GM04503 (cell line): Measurements from ENCODE around the gene HYAL2.

ENCODE experiments used
- DNase-seq: peaks from one replicate; pipeline ENCODE4 v3.0.0-alpha.2; 2012; ENCODE audit warnings: low read depth

HYAL2 gene

DNA sequence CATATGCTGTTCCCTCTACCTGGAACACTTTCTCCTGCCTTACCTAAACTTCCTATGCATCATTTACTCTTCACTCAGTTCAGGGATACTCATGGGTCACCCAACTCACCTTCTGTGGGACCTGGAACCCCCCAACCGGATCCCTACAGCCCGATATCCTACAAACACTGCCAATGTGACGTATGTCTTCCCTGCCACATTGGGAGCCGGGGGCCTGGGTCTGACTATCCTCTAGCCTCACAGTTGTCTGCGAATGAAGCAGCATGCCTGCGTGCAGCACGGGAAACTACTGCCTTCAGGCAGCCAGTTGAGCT, 27.6 kb upstream of the HYAL2 start:
- no peak for DNase-seq

DNA sequence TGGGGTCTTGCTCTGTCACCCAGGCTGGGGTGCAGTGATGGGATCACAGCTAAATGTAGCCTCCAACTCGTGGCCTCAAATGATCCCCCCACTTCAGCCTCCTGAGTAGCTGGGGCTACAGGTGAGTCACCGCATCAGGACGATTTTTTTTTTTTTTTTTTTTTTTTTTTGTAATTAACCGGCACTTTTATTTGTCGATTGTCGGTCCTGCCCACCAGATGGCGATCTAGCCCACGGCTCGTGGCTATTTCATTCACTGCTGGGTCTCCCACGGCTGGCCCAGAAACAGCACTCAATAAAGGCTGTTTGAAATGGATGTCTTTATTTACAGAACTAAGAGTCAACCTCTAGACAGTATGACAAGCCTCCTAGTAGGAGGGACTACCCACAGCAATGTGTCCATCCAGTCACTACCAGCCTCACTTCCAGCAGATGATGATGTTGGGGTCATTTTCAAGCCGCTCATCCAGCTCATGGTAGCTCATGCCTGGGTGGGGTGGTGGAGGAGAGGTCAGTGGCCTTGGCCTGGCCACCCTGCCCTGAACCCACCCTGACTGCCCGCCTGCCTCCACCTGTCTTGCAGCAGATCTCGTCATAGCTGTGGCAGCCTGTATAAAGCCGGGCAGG, 24.8 kb upstream of the HYAL2 start:
- DNase-seq: no peak

DNA sequence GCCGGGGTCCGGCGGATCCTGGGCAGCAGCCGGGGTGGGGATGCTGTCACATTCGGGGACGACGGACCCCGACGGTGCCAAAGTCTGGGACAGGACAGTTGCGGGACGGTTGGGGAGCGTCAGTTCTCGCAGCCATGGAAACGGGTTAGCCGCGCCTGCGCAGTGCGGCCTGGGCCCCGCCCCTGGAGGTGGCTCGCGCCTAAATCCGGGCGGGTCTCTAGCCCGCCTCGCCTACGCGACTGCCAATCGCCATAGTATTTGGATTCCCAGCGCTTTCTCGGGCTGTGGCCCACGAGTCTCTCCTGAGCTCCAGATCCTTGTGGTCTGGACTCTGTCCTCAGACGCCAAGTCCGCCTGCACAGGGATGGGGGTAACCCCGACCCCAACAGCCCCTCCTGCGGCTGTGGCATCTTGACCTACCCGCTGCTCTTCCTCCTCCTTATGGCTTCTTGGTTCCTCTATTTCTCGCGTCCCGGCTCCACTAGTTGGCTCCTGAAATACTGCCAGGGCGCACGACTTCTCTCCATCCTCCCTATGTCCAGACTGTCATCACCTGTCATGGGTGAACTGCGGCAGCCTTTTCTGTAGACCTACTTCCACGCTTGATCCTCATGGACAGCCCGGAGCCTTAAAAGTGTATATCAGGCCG, 23.2 kb upstream of the HYAL2 start, which contains the start of gene ZMYND10:
ZMYND10 (minus strand) TSS at position 147 of the 649 bp plus-strand sequence. CDS start 153 bp downstream, outside the sequence.
- DNase-seq: no peak

DNA sequence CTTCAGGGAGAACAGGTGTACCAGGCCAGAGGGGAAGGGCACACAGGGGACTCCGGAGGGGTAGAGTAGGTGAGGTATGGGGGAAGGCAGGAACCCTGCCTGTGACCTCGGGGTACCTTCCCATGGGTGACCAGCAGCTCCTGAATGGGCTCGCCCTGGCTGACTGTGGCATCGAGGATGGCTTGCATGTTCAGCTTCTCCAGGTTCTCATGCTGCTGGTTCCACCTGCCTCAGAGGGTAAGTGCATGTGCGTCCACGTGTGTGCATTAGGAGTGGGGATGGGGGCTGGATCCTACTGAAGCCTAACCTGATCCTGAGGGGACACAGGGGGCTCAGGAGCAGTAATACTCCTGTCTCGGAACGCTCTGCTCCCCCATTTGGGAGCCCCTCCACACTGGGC, 22.5 kb upstream of the HYAL2 start:
- DNase-seq: no peak

DNA sequence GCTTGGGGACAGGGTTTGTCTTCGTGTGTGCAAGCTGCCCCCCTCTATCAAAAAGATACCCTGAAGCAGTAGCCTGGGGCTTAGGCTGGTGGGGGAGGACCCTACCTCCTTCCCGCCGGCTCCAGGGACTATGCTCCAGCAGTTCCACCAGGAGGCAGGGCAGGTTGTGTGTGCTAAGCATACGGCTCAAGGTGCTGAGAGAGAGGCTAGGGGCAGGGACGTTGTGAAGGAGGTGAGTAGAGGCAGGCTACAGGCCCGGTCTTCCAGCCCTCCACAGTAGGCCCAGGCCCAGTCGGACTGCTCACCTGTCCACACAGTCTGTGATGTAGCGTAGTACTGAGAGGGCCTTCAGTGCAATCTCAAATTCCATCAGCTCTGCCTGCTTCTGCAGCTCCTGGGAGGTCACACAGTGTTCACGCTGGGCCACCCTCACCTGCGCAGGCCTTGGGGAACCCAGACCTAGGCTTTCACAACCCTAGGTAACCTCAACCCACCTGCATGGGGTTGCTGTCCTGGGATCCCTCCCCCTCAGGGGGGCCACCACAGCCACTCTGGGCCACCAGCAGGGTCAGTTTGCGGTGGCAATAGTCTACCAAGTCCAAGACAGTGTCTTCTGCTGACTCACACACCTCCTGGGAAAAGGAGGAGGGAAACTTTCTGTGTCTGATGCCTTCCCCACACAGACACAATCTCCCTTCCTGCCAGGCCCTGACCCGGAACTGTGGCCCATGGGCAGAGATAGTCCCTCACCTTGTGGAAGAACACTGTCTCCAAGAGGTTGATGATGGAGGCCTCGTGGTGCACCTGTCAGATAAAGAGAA, 20.5 kb upstream of the HYAL2 start:
- no peak for DNase-seq

DNA sequence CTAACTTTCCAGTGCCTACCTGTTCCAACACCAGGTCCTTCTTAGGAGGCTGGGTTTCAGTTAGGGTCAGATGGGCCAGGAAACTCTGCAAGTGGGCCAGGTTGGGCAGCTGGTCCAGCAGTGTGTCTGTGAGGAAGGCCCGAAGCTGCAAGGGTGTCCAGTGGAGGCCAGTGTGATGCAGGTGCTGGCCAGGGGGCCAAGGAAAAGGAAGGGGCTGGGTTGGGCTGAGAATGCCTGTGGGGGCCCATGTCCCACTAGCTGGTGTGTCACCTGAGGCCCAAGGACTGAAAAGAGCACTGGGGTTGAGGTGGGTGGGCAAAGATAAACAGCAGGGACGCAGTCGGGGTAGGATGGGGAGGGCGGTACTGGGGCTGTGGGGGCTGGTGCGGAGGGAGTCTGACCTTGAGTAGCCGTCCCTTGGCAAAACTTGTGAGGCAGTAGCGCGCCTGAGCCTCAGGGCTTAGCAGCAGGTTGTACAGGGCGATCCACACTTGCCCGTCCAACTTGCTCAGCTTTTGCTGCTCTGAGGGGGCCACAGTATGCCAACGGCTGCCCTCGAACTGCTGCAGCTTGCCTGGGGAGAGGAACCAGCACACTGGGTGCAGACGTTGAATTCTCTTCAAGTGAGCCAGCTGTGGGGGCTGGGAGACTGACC, 19.6 kb upstream of the HYAL2 start:
- no peak for DNase-seq

DNA sequence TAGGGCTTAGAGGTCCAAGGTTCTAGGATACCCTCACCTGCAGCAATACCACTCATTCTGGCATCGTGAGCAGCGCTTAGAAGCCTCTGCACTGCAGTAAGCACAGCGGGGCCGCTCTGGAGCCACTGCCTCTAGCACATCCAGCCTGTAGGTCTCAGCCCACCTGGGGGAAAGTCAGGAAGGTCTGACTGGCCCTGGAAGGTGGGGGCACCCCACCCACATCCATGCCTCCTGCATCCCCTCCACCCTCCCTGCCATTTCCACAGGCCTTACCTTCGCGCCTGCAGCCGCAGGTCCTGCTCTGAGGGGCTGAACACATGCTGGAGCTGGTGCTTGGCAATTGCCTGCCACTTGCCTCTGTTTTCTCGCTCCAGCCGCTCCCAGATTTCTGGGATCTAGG, 19.0 kb upstream of the HYAL2 start:
- DNase-seq: no peak

DNA sequence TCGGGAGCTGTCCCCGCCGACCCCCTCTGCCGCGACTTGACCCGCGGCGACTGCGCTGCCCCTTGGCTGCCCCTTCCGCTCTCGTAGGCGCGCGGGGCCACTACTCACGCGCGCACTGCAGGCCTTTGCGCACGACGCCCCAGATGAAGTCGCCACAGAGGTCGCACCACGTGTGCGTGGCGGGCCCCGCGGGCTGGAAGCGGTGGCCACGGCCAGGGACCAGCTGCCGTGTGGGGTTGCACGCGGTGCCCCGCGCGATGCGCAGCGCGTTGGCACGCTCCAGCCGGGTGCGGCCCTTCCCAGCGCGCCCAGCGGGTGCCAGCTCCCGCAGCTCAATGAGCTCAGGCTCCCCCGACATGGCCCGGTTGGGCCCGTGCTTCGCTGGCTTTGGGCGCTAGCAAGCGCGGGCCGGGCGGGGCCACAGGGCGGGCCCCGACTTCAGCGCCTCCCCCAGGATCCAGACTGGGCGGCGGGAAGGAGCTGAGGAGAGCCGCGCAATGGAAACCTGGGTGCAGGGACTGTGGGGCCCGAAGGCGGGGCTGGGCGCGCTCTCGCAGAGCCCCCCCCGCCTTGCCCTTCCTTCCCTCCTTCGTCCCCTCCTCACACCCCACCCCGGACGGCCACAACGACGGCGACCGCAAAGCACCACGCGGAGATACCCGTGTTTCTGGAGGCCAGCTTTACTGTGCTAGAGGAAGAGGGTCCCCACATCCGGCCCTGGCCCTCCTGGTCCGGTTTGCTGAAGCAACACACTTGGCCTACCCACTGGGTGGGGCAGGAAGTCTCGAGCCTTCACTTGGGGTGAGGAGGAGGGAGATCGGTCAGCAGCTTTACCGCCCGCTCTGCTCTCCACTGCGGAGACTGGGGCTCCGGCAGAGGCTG, 18.1 kb upstream of the HYAL2 start, which contains the start of gene RASSF1:
RASSF1 (minus strand) TSS at position 389 of the 882 bp plus-strand sequence; CDS start at position 358, 31 bp downstream.
- DNase-seq: no peak

DNA sequence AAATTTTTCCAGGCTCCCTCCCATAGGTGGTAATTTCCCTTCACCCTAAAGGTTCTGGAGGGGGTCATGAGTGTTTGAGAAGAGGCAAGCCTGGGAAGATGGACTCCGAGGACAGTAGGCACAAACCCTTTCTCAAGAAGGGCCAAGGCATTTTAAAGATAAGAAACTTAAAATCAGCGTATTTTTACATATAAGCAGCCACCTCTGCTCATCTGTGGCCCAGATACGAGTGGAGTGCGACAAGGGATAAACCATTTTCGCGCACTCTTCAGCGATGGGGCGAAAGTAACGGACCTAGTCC, 17.6 kb upstream of the HYAL2 start:
- DNase-seq: no peak

DNA sequence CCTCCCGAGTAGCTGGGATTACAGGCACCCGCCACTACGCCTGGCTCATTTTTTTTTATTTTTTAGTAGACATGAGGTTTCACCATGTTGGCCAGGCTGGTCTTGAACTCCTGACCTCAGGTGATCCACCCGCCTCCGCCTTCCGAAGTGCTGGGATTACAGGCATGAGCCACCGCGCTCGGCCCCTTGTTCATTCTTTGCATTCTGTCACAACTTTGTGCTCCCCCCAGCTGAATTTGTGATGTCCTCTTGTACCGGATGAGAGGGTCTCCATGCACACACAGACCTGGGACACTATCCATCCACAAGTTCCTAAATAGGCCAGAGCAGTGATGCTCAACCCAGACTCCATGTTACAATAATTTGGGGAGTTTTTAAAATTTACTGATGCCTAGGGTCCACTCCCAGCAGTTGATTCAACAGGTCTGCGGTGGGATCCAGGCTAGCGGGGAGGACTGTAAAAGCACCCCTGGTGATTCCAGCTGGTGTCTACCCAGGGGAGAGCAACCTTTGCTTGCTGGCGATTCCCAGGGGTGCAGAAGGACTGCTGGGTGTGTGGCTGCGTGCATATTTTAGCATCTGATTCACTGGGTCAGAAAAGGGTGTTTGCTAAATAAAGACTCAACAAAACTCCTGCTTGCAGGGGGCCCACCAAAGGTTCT, 17.1 kb upstream of the HYAL2 start:
- DNase-seq: no peak

DNA sequence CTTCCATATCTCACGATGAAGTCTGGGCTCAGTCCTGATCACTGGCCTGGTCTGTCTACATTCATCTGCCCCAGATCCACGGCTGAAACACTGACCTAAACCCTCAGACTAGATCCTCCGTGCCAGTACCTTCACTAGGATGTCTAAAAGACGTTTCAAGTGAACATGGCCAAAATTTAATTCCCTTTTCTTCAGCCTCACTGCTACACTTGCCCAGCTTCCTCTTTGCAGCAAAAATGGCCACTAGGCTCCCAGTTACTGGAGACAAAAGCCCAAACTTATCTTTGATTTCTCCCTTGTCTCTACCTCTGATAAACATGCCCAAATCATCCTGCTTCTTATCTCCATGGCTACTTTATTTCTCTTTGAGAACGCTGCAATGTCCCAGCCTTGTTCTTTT, 16.4 kb upstream of the HYAL2 start:
- no peak for DNase-seq

DNA sequence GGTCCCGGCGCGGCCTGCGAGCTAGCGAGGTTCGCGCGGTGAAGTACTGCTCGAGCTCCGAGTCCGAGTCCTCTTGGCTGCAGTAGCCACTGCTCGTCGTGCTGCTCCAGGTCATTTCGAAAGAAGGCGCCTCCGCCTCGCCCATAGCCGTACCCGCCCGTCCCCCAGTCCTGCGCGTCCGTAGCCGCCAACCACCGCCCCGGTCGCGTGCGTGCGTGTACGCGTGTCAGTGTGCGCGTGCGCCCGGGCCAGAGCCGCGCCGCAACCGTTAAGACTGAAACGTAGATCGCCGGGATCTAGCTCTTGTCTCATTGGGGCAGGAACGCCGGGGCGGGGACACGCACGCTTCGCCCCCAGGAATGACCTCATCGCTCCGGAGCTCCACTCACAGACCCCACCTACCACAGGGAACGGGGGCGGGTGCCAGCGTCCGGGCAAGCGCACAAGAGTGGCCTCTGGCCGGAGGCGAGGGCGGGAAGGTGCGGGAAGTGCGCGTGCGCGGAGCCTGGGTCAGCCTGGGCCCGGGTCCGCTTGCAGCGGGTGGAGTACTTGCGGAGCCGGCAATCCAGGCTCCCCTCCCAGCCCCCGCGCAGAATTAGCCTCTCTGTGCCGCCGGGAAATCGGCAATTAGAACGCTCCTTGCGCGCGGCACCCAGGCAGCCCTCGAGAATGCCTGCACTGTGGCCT, 14.8 kb upstream of the HYAL2 start:
- DNase-seq: peak; percentile 93

DNA sequence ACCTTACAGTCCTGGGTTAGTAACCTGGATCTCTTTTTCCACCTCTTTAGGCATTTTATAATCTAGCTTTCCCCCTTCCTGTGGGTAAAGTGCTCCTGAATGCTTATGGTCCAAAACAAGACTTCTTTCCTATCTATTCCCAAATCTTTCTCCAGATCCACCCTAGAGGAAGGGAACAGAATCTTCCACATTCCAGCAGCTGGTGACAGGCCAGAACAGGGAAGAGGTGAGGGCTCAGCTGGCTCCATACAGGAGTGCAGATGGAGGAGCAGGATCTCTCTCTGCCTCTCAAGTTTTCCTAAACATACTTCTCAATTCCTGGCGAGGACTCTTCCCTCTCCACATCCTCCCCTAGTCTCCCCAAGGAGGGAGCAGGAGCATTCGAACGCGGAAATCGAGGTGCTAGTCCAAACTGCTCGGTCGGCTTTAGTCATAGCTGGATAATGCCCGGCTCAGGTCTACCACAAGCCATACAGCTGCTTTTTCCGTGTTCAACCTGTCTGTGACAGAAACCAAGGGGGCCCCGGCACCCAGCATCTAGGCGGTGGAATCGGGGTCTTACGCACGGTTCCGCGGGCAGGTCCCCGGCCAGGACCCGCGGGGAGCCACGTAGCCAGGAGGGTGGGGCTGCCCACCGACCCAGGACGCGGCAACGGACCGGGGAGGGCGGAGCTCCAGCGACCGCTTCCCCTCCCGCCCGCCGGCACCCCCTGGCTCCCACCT, 14.1 kb upstream of the HYAL2 start:
- no peak for DNase-seq

DNA sequence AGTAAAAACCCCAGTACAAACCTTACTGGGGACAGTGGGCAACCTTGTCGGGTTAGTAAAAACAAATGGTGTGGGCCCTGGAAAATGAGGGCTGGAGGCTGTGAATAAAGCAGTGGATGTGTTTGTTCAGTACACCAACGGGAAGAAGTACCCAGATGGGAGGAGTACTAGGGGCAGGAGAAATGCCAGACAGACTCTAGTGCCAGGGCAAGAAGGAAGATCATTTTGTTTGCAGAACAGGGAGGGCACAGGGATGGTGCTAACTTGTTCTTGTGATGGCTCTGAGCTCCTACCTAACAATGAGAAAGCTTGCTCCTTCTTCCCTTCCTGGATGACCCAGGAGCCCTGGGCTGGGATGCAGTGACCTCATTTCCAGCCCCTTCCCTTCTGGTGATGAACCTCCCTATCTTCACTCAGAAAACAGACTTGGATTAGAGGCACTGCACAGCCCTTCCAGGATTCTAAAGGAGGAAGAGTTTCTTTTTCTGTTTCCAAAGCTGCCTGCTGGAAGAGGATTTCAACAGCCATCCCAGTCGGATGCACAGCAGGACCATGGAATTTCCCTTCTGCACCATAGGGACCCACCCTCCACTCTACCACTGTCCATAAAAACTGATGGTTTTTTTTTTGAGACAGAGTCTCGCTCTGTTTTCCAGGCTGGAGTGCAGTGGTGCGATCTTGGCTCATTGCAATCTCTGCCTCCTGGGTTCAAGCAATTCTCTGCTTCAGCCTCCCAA, 12.0 kb upstream of the HYAL2 start:
- no peak for DNase-seq

DNA sequence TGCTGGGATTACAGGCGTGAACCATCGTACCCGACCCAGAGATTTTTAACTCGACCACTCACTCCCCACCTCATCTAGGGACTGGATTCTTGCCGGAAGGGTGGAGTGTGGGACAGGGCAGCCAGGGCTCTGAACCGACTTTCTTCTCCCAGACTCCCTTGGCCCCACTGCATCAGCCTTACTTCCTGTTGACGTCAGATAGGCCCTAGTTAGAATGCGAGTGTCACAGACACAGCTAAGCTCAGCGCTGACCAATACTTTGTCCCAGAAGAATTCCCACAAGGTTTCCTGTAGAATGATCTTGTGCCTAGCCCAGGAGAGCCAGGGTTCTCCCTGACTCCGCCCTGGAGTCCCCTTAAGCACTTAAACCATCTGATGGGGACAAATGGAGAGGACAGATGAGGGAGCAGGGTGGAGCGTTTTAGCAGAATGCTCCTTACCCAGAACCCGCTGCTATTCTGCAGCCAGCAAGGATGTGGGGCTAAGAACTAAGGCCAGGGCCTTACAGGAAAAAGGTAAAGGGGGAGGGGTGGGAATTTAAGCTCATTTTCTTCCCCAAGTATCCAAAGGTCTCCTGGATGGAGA, 11.3 kb upstream of the HYAL2 start:
- DNase-seq: no peak

DNA sequence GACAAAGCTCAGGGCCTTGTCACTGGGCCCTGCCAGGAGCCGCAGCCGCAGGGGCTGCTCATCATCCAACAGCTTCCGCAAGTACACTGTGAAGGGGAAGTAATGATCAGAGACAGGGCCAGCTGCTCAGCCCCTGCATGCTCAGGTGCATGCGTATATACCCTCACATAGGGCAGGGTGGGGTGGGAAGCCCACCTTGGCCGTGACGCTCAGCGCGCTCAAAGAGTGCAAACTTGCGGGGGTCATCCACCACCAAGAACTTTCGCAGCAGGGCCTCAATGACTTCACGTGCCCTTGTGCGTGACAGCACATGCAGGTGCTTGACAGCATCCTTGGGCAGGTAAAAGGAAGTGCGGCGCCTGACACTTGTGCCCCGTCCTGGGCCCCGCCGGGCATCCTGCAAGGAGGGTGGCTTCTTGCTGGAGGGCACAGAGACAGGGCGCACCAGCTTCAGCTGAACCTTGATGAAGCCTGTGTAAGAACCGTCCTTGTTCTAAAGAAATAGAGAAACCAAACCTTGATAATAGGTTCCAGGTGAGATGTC, 8.9 kb upstream of the HYAL2 start:
- no peak for DNase-seq

DNA sequence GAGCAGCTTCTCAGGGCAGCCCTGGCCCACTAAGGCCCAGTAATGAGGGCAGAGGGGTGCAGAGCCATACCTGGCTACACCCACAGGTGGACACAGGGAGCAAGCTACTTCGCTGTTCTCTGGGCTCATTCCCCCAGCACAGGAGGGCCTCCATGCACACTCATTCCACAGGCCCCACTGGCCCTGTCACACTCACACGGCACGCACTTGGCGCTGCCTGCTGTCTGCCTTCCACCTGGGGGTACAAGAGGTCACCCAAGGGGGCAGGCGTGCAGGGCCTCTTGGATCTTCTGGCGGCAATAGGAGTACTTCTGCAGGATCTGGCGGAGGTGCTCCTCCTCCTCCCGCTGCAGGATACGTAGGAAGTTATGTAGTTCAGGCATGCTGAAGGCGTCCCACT, 7.8 kb upstream of the HYAL2 start:
- no peak for DNase-seq

DNA sequence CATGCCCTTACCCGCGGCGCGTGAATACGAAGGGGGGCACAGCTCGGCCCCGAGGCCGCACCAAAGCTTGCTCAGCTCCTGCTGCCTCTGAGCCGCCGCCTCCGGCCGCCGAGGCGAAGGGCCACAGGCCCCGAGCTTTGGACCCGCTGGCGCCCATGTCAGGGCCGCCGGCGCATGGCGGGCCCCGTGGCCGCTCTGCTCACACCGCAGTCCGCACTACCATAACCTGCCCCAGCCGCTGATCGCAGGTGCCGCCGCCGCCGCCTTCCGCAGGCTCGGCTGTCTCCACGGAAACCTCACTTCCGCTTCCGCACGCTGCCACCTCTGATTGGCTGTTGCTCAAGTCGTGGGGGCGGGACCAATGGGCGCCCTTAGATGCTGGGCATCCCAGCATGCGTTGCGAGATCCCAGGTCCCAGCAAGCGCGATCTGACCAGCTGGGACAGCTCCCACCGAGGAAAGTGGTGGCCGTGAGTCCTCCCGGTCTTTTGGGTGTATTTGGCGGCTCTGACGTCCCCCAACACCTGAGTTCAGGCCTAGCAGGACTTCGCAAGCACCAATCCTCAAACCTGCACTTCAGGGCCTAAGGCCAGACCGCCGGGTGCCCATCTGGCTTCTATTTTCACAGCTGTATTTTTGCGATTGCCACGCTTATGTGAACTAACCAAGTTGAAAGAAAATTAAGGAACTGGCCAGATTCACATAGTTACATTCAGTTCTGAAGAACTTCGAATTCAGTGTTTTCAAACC, 5.6 kb upstream of the HYAL2 start, which contains the start of gene TUSC2:
TUSC2 (minus strand) TSS at position 281 of the 749 bp plus-strand sequence; CDS start at position 157, 124 bp downstream.
- DNase-seq: peak; percentile 71
